Lung (tissue), 12 donors: ENCODE data around the gene TBC1D10B. TPM values are rescaled to one million over a fixed set of nuclear protein-coding genes. Genes with fewer than 3 reads are reported as not detected.

ENCODE experiments used
- ATAC-seq: fragments of 200-7000 bp; cut with Tn5 transposase; one replicate; pipeline ENCODE4 v1.9.1; 2020; ENCODE audit warnings: moderate number of reproducible peaks; ENCODE audit not compliant: insufficient read depth, low FRiP score
- DNase-seq, 3 donors: peaks; one replicate each; pipeline ENCODE4 v3.0.0-alpha.2; 2013 to 2017
- H3K27ac ChIP-seq, 2 donors: one replicate each; pipeline ENCODE4 v1.5.1; 2013; ENCODE audit warnings: mild to moderate bottlenecking in 2 of 2, moderate library complexity in 2 of 2, control low read depth in 1 of 2, inconsistent platforms in 1 of 2, low read depth in 1 of 2, low read length in 1 of 2
- H3K27me3 ChIP-seq, 3 donors: one replicate each; pipeline ENCODE4 v1.5.1; 2013; ENCODE audit warnings: low read length in 2 of 3; ENCODE audit not compliant: control insufficient read depth in 3 of 3, insufficient read depth in 3 of 3
- H3K36me3 ChIP-seq, 4 donors: one replicate each; pipeline ENCODE4 v1.5.1; 2013; ENCODE audit warnings: low read length in 4 of 4, mild to moderate bottlenecking in 1 of 4, moderate library complexity in 1 of 4; ENCODE audit not compliant: control insufficient read depth in 4 of 4, insufficient read depth in 4 of 4
- H3K4me1 ChIP-seq, 5 donors: one replicate each; pipeline ENCODE4 v1.5.1; 2013; ENCODE audit warnings: low read length in 5 of 5, mild to moderate bottlenecking in 2 of 5, moderate library complexity in 1 of 5; ENCODE audit not compliant: control insufficient read depth in 5 of 5, insufficient read depth in 5 of 5
- H3K4me3 ChIP-seq: one replicate; pipeline ENCODE4 v1.5.1; 2013; ENCODE audit warnings: mild to moderate bottlenecking, control low read depth, moderate library complexity
- H3K9ac ChIP-seq, 2 donors: one replicate each; pipeline ENCODE4 v1.5.1; 2013; ENCODE audit warnings: low read length in 2 of 2, control low read depth in 1 of 2; ENCODE audit not compliant: insufficient read depth in 1 of 2
- H3K9me3 ChIP-seq, 4 donors: one replicate each; pipeline ENCODE4 v1.5.1; 2013; ENCODE audit warnings: low read length in 3 of 4, mild to moderate bottlenecking in 1 of 4, moderate library complexity in 1 of 4; ENCODE audit not compliant: control insufficient read depth in 4 of 4, insufficient read depth in 3 of 4
- WGBS, 2 donors: extraction: QIAGEN DNeasy Blood & Tissue Kit; methylation state at CpG; one replicate each; pipeline ENCODE4 v1.1.7; 2013; 5-methylcytosine and 5-hydroxymethylcytosine counted together
- polyA plus RNA-seq, 2 donors: library from polyadenylated mRNA; stranded (reverse); fragments of 200-250 nt; gene quantifications; one replicate each; pipeline ENCODE4 v1.2.1, GENCODE V29; 2013
- total RNA-seq, 2 donors: library from RNA; depleted of rRNA in 1 of 2; stranded (reverse); fragments of >200 nt in 1 of 2; gene quantifications; one replicate each; pipeline ENCODE4 v1.2.1, GENCODE V29; 2014 to 2021
- TF ChIP-seq, protein P1 (sequence below): IDR thresholded peaks from 2 replicates; pipeline ENCODE4 v1.5.1; 2012; ENCODE audit warnings: mild to moderate bottlenecking; ENCODE audit errors: control extremely low read depth, extremely low read depth
- donor health status: control.
- donor health status: control.
- donor health status: Bipolar disorder and iron deficiency.
- donor health status: healthy.
- donor health status: DM: yes; HTN: yes; CAD: no.

Gene TBC1D10B
- total and polyA plus RNA-seq, 4 donors: 26.9 to 43.6 (median 29.8) TPM

DNA sequence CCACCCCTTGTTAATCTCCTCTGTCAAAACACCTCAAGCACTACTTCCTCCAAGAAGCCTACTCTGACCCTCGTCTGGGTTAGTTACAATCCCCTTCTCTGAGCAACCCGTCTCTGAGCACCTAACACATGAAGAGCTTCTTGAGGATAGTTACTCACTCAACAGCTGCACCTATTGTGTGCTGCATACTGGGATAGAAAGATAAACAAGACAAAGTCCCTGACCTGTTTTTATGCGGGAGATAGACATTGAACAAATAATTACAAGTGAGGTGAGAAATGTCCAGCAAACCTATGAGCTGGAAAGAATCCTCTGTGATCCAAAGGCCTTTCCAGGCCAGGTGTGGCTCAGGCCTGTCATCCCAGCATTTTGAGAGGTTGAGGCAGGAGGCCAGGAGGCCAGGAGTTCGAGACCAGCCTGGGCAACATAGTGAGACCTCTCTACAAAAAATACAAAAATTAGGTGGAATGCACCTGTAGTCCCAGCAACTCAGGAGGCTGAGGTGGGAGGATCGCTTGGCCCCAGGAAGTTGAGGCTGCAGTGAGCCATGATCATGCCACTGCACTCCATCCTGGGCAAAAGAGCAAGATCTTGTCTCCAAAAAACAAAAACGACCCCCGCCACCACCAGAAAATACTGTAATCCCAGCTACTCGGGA lies 31.6 kb upstream of the TBC1D10B start:
- no peak for ATAC-seq
- Histone ChIP-seq H3K9me3 (no peaks in the 10 kb centered on the region), H3K27me3 (no peaks in the 10 kb centered on the region), H3K4me1 (peaks cover 0 to 15% (median 3%) of the 10 kb centered on the region in 5 donors), H3K4me3 (no peak overlapping the region), H3K9ac (no peak overlapping the region), H3K27ac (no peak overlapping the region), H3K36me3 (peaks cover 0 to 12% (median 2%) of the 10 kb centered on the region in 4 donors)
- 75 to 80% methylated on average over 8 of the region's 8 CpGs for WGBS, 2 donors
- no peak for DNase-seq
- TF ChIP-seq, protein P1, sequence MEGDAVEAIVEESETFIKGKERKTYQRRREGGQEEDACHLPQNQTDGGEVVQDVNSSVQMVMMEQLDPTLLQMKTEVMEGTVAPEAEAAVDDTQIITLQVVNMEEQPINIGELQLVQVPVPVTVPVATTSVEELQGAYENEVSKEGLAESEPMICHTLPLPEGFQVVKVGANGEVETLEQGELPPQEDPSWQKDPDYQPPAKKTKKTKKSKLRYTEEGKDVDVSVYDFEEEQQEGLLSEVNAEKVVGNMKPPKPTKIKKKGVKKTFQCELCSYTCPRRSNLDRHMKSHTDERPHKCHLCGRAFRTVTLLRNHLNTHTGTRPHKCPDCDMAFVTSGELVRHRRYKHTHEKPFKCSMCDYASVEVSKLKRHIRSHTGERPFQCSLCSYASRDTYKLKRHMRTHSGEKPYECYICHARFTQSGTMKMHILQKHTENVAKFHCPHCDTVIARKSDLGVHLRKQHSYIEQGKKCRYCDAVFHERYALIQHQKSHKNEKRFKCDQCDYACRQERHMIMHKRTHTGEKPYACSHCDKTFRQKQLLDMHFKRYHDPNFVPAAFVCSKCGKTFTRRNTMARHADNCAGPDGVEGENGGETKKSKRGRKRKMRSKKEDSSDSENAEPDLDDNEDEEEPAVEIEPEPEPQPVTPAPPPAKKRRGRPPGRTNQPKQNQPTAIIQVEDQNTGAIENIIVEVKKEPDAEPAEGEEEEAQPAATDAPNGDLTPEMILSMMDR: no peak

GRCh38 chr16:30399435-30400186 lies 29.3 kb upstream of the TBC1D10B start:
- TF ChIP-seq, protein P1: no peak
- H3K9ac ChIP-seq: peak overlapping the region; percentile 14 to 21
- 19 to 22% methylated on average over 12 of the region's 12 CpGs for WGBS, 2 donors
- no peak for ATAC-seq
- peak overlapping the region; percentile 86 to 90 for H3K27ac ChIP-seq
- H3K4me1 ChIP-seq: peaks cover 0 to 20% (median 0%) of the 10 kb centered on the region in 5 donors
- peak overlapping the region; percentile 54 for H3K4me3 ChIP-seq
- peaks cover 0 to 12% (median 2%) of the 10 kb centered on the region in 4 donors for H3K36me3 ChIP-seq
- no peaks in the 10 kb centered on the region for H3K27me3 ChIP-seq
- H3K9me3 ChIP-seq: no peaks in the 10 kb centered on the region
- DNase-seq: no peak

DNA sequence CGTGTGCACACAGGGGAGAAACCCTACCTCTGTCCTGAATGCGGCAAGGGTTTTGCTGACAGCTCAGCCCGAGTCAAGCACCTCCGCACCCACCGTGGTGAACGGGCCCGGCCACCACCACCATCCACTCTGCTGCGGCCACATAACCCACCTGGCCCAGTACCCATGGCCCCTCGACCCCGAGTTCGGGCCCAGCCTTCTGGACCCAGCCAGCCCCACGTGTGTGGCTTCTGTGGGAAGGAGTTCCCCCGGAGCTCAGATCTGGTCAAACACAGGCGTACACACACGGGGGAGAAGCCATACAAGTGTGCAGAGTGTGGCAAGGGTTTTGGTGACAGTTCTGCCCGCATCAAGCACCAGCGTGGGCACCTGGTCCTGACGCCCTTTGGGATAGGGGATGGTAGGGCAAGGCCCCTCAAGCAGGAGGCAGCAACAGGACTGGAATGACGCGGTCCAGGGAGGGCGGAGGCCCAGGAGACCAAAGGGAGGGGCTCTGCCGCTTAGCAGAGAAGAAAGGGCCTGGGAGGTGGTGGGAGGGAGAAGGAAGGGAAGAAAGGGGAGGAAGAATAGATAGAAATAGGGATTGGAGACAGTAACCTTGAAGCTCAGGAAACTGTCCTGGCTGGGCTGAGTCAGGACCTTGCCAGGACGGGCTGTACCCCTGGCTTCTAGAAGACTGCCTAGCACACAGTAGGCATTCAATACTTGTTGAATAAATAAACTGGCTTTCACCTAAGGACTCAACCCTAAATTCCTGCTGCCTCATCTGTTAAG lies 28.6 kb upstream of the TBC1D10B start:
- no peaks in the 10 kb centered on the region for H3K9me3 ChIP-seq
- no peaks in the 10 kb centered on the region for H3K27me3 ChIP-seq
- no peak overlapping the region for H3K4me3 ChIP-seq
- no peak overlapping the region for H3K27ac ChIP-seq
- TF ChIP-seq, protein P1: no peak
- ATAC-seq (no peak), DNase-seq (no peak)
- H3K9ac ChIP-seq: no peak overlapping the region
- 83 to 88% methylated on average over 23 of the region's 23 CpGs for WGBS, 2 donors
- H3K4me1 ChIP-seq: peaks cover 0 to 27% (median 4%) of the 10 kb centered on the region in 5 donors
- H3K36me3 ChIP-seq: peaks cover 0 to 12% (median 2%) of the 10 kb centered on the region in 4 donors
